ENCODE data around the gene ACY1.
A peak's percentile ranks its signal among the peaks of the same experiment; 100 is the strongest.

ACY1 gene

DNA sequence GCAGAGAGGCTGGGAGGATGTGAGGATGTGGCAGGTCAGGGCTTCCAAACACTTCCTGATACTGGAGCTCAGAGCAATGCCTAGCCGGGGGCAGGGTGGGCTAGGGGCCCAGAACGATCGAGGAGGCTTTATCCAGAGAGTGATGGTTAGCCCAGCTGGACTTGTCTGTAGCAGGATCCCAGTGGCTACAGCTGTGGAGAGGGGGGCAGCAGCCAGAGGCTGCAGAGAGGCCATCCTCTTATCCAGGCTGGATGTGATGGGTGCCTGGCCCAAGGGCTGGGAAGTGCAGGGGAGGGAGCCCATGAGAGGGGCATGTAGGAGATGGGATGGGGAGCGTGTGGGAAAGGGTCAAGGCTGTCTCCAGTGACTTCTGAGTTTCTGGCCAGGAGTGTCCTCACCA is 36.5 kb upstream of the ACY1 start:
- no peak for DNase-seq

DNA sequence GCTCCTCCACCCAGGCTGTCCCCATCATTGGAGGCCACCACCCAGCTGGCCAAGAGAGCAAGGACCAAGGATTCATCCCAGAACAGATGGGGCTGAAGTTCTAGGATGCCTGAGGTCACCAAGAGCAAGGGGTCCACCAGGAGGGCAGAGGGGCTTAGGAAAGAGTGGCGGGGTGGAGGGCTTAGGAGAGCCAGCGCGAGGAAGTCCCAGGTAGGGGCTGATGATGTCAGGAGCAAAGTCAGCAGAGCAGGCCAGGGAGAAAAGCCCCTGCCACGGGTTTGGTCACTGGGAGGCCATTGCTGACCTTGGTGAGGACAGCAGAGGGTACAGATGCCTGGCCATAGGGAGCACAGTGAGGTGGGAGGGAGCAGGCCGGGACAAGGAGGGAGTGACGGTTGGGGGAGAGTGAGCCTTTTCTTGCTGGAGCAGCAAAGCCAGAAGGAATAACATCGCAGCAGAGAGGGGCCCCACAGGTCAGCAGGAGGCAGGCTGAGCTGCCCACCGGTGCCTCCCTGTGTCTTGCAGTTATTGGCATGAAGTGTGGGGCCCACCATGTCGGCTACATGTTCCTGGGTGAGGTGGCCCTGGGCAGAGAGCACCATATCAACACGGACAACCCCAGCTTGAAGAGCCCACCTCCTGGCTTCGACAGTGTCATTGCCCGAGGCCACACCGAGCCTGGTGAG is 36.0 kb upstream of the ACY1 start:
- no peak for DNase-seq

- DNase-seq, result no peak
These were observed 35.2 kb upstream of the ACY1 start for GRCh38 chr3:51948016-51948580.

DNA sequence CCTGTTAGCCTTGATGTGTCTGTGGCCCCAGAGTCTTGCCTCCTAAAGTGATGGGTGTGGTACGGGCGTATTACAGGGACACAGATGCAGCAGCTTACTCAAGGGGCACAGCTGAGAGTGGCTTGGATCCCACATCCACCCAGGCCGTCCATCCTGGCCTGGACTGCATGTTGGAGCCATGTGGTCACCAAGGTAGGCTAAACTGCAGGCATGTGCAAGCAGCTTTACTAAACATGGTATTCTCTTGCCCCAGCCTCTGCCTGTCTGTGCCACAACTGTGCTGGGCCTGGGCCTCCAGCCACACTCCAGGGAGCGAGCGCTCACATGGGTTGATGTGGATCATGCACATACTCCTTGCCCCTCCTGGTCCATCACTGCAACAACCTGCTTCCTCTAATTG is 34.2 kb upstream of the ACY1 start:
- no peak for DNase-seq

DNA sequence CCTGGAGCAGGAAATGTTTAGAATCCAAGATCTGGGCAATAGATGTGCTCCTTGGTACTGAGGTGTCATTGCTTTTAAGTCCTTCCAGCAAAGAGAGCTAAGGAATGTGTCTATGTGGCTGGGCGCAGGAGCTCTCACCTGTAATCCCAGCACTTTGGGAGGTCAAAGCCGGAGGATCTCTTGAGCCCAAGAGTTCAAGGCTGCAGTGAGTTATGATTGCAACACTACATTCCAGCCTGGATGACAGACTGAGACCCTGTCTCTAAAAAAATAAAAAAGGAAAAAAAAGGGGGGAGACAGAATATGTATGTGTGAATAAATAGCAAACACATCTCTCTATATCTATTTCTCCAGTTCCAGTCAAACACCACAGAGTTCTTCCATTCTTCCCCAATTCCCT is 32.4 kb upstream of the ACY1 start:
- no peak for DNase-seq

DNA sequence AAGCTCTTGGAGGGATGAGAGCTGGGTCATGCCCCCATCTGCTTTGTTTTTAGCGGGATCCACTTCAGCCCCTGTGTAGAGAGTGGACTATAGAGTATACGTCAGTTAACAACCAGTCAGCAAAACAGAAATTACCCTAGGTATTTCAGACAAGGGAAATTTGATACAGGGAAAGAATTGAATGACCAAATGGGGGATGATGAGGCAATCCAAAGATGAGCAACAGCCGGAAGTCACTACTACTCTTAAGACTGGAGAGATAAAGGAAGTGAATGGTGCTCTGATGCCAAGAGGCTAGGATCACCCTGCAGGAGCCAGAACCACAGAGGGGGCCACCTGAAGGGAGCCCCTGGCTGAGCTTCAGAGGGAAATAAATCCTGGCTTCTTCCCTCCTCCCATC is 29.9 kb upstream of the ACY1 start:
- DNase-seq, result peak; percentile 35 to 53

GRCh38 chr3:51954105-51954504 is 29.2 kb upstream of the ACY1 start:
- DNase-seq, result no peak

DNA sequence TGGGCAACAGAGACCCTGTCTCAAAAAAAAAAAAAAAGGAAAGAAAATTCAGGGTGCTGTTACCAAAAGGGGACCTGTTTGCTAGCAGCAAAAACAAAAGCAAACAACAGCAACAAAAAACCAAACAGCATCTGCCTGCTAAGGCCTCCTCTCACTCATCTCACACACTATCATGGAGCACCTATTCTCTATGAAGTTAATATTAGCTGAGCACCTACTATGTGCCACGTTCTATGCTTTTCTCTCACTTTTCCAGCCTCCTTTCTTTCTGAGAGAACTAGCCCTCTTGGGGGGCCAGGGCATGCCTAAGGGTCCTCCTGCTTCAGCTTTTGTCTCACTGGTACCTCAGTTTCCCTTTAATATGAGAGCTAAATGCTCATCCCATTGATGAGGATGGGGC is 28.6 kb upstream of the ACY1 start:
- no peak for DNase-seq

DNA sequence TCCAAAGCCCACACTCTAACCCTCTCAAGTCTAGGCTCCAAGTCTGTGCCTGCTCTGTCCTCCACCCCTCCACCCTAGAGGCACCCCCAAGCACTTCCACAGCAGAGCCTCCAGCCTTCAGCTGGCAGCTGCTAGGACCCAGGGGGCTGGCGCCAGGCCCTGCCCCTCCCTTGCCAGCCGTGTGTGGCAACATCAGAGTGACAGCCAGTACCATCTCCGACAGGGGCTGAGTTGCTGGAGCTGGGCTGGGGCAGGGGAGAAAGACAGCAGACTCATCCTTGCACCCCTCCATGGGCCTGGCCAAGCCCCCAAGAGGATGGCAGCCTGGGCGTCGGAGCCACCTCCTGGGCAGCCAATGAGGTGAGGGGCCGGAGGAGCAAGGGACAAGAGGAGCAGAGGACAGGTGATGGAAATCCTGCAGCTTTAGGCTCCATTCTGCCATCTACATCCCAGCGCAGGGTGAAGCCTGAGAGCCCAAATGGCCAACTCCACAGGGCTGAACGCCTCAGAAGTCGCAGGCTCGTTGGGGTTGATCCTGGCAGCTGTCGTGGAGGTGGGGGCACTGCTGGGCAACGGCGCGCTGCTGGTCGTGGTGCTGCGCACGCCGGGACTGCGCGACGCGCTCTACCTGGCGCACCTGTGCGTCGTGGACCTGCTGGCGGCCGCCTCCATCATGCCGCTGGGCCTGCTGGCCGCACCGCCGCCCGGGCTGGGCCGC is 28.0 kb upstream of the ACY1 start, which contains the start of gene GPR62:
GPR62 (plus strand) TSS at position 207 of the 718 bp plus-strand sequence; CDS start at position 479, 272 bp downstream.
- DNase-seq, result no peak

GRCh38 chr3:51955893-51956770 is 27.2 kb upstream of the ACY1 start:
- DNase-seq, result peak; percentile 12 to 35

GRCh38 chr3:51957520-51958205 is 25.7 kb upstream of the ACY1 start:
- no peak for DNase-seq

- DNase-seq, result no peak
These were observed 24.5 kb upstream of the ACY1 start for GRCh38 chr3:51958603-51959521.

DNA sequence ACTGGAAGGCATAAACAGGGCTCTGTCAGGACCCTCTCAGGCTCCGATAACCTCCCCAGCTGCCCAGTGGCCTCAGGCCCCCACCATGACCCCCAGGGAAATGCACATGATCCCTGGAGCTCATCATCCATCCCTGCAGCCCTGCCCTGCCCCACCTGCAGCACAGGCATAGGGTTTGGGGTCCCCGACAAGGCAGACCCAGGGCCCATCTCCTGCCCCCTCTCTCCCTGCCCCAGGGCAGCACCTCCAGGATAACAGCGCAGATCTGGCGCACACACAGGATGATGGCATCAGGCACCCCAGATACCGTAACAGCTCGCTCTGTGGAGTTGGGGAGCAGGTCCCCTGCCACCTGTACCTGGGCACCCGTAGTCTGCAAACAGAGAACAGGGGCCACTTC is 23.7 kb upstream of the ACY1 start:
- no peak for DNase-seq

DNA sequence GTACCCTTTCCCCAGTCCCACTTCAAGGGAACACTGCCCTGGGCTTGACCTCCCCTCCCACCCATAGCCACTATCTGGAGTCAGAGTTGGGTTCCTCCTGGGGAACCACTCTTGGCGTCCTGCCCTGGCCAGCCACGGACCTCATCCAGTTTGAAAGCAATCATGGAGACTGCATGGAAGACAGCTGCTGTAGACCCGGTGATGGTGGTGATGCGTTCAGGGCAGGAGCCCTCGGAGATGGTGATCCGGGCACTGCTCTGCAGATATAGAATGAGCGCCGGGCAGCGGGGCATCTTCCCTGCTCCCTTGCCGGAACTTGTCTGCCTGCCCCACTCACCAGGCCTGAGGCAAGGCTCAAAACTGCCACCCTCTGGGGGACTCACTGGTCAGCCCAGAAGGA is 22.9 kb upstream of the ACY1 start:
- DNase-seq, result no peak

GRCh38 chr3:51961011-51961410 is 22.3 kb upstream of the ACY1 start:
- no peak for DNase-seq

- DNase-seq, result peak; percentile 91 to 95
These were observed 21.4 kb upstream of the ACY1 start for GRCh38 chr3:51961602-51962569.

DNA sequence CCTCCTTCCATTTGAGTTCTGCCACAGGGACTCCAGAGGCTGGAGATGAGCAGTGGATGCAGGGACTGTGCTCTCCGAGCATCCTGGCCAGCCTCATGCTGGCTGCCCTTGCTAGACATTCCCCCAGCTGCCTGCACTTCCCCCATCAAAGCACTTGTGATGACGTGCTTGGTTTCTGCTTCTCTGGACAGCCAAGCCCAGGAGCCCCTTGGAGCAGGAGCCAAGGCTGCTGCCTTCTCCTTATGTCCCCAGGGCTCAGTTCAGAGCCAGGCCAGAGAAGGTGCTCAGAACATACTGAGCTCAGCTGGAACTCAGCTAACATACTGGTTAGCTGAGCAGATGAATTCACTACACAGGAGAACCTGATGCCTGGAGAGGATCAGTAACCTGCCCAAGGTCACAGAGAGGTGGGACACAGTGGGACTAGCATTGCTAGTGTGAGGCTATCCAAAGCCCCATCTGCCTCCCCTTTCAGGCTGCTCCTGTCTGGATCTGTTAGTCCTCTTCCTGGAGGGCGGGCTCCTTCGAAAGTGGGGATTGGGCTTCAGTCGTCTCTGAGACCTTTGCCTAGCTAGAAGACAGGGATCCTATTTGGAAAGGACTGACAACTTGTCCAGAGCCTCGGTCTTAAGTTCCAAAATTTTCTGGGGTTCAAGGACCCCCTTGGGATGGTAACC is 20.3 kb upstream of the ACY1 start:
- peak; percentile 52 to 74 for DNase-seq

DNA sequence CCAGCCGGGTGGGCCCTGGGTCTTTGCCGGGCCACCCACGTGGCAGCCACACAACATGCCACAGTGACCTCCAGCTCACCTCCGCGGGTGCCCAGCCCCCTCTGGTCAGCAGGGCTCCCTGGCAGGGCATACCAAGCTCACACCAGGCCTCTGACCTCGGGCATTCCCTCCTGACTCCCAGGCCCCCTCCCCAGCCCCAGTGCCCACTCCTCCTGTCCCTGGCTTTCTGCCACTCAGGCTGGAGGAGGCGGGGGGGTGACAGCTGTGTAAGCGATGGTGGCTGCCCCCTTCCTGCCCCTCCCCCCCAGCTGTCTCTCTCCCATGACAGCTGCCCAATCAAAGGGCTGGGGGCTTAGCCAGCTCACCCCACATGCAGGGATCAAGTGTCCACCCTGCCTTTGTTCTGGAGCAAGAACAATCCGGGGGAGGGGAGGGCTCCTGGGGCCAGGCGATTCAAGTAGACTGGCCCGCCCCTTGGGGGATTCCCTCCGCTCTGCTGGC is 19.3 kb upstream of the ACY1 start:
- peak; percentile 97 to 98 for DNase-seq

DNA sequence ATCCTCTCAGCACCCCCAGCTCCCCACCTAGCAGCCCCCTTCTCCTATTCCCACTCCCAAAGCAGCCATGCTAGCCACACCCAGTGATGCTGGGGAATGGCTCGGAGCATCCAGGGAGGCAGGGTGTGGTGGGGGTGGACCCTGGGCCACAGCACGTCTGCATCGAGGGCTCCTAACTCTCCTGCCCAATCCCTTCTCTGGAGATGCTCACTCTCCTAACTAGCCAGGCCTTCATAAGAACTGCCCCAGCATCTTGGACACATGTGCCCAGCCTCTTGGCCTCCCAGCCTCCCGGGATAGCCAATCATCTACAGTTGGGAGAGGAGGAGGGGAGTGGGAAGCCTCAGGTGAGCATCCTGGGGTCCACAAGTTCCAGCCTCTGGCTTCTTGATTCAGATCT is 18.8 kb upstream of the ACY1 start:
- DNase-seq, result peak in 1 of 2 experiments; percentile 81
